WTC11 (cell line): ENCODE data around the gene PTGIS. TPM values are rescaled to one million over a fixed set of nuclear protein-coding genes. Genes with fewer than 3 reads are reported as not detected.
"Not testable (repeated sequence)": the region's sequence is repeated elsewhere in the genome, so short reads cannot be mapped to it uniquely, and the experiment has no call there.

Experiments
- ATAC-seq: fragments of 200-7000 bp; cut with Tn5 transposase; 2 replicates; pipeline ENCODE4 v1.10.0; 2021; ENCODE audit warnings: mild to moderate bottlenecking, moderate library complexity
- CTCF ChIA-PET: fragments of 300-600 bp; sonication (Branson Sonifier 250); formaldehyde crosslinking; loops from one replicate; lab custom pipeline; 2021; ENCODE audit warnings: antibody characterized with exemption; lab: Charles Lee
- POLR2A ChIA-PET: fragments of 350-600 bp; sonication (Branson Sonifier 250); formaldehyde crosslinking; loops from one replicate; lab custom pipeline; 2021; ENCODE audit warnings: antibody characterized with exemption; lab: Charles Lee
- DNase-seq: peaks from one replicate; pipeline ENCODE4 v3.0.0; 2021; ENCODE audit warnings: low spot score
- H3K27ac Mint-ChIP-seq: 2 replicates; pipeline ENCODE4 v1.8.0; 2021; ENCODE audit warnings: mixed read lengths
- H3K27me3 Mint-ChIP-seq: 2 replicates; pipeline ENCODE4 v1.8.0; 2021; ENCODE audit warnings: low read depth, mild to moderate bottlenecking, moderate library complexity, mixed read lengths
- H3K36me3 Mint-ChIP-seq: 2 replicates; pipeline ENCODE4 v1.8.0; 2021; ENCODE audit warnings: mixed read lengths
- H3K4me1 Mint-ChIP-seq: 2 replicates; pipeline ENCODE4 v1.8.0; 2022; ENCODE audit warnings: mixed read lengths
- H3K4me3 Mint-ChIP-seq: 2 replicates; pipeline ENCODE4 v1.8.0; 2021; ENCODE audit warnings: mild to moderate bottlenecking, moderate library complexity, mixed read lengths
- H3K9me3 Mint-ChIP-seq: 2 replicates; pipeline ENCODE4 v1.8.0; 2021; ENCODE audit warnings: mixed read lengths
- ELF4 ChIP-seq: sonication (generic); formaldehyde crosslinking; IDR thresholded peaks from 2 replicates; pipeline ENCODE4 v1.8.1; 2022; ENCODE audit warnings: low read depth, mild to moderate bottlenecking, moderate library complexity, missing genetic modification reagents
- EMX1 ChIP-seq: fragments of 250-450 bp; sonication (Bioruptor Pico); IDR thresholded peaks from 2 replicates; pipeline ENCODE4 v1.8.0; 2021; ENCODE audit warnings: mild to moderate bottlenecking
- FOXJ3 ChIP-seq: sonication (generic); formaldehyde crosslinking; IDR thresholded peaks from 2 replicates; pipeline ENCODE4 v1.9.0; 2021; ENCODE audit warnings: missing genetic modification reagents, mild to moderate bottlenecking, borderline replicate concordance
- FOXK1 ChIP-seq: sonication (generic); formaldehyde crosslinking; IDR thresholded peaks from 2 replicates; pipeline ENCODE4 v1.8.0; 2022; ENCODE audit warnings: mild to moderate bottlenecking, moderate library complexity, missing genetic modification reagents
- FOXP1 ChIP-seq: sonication (generic); formaldehyde crosslinking; IDR thresholded peaks from 2 replicates; pipeline ENCODE4 v1.8.0; 2022; ENCODE audit warnings: missing genetic modification reagents, mild to moderate bottlenecking, moderate library complexity, borderline replicate concordance
- GABPB1 ChIP-seq: sonication (generic); formaldehyde crosslinking; IDR thresholded peaks from 2 replicates; pipeline ENCODE4 v1.8.1; 2023; ENCODE audit warnings: mild to moderate bottlenecking, missing genetic modification reagents
- HMGA2 ChIP-seq: fragments of 250-450 bp; sonication (Bioruptor Pico); IDR thresholded peaks from 2 replicates; pipeline ENCODE4 v1.4.0; 2021; ENCODE audit warnings: mild to moderate bottlenecking, moderate library complexity
- HMGXB4 ChIP-seq: sonication (generic); formaldehyde crosslinking; IDR thresholded peaks from 2 replicates; pipeline ENCODE4 v1.8.1; 2023; ENCODE audit warnings: mild to moderate bottlenecking, moderate library complexity, missing genetic modification reagents
- MAX ChIP-seq: sonication (generic); formaldehyde crosslinking; IDR thresholded peaks from 2 replicates; pipeline ENCODE4 v1.8.0; 2022; ENCODE audit warnings: mild to moderate bottlenecking, missing genetic modification reagents
- NFE2L1 ChIP-seq: sonication (generic); formaldehyde crosslinking; IDR thresholded peaks from 2 replicates; pipeline ENCODE4 v1.8.1; 2023; ENCODE audit warnings: missing genetic modification reagents
- PRDM15 ChIP-seq: sonication (generic); formaldehyde crosslinking; IDR thresholded peaks from 2 replicates; pipeline ENCODE4 v1.8.0; 2022; ENCODE audit warnings: missing genetic modification reagents
- TEAD1 ChIP-seq: sonication (generic); formaldehyde crosslinking; IDR thresholded peaks from 2 replicates; pipeline ENCODE4 v1.8.0; 2022; ENCODE audit warnings: mild to moderate bottlenecking, missing genetic modification reagents
- TP53 ChIP-seq: sonication (generic); formaldehyde crosslinking; IDR thresholded peaks from 2 replicates; pipeline ENCODE4 v1.8.1; 2023; ENCODE audit warnings: mild to moderate bottlenecking, missing genetic modification reagents
- USF1 ChIP-seq: sonication (generic); formaldehyde crosslinking; IDR thresholded peaks from 2 replicates; pipeline ENCODE4 v1.8.0; 2022; ENCODE audit warnings: mild to moderate bottlenecking, missing genetic modification reagents
- ZMAT4 ChIP-seq: fragments of 250-450 bp; sonication (Bioruptor Pico); IDR thresholded peaks from 2 replicates; pipeline ENCODE4 v1.9.0; 2021; ENCODE audit warnings: mild to moderate bottlenecking
- ZNF121 ChIP-seq: sonication (generic); formaldehyde crosslinking; IDR thresholded peaks from 2 replicates; pipeline ENCODE4 v1.8.0; 2023; ENCODE audit warnings: missing genetic modification reagents
- ZNF281 ChIP-seq: sonication (generic); formaldehyde crosslinking; IDR thresholded peaks from 2 replicates; pipeline ENCODE4 v1.8.0; 2023; ENCODE audit warnings: mild to moderate bottlenecking, missing genetic modification reagents
- ZNF416 ChIP-seq: fragments of 250-450 bp; sonication (Bioruptor Pico); IDR thresholded peaks from 2 replicates; pipeline ENCODE4 v1.9.0; 2021; ENCODE audit warnings: mild to moderate bottlenecking, inconsistent platforms
- ZNF671 ChIP-seq: fragments of 250-450 bp; sonication (Bioruptor Pico); IDR thresholded peaks from 2 replicates; pipeline ENCODE4 v1.8.0; 2021; ENCODE audit warnings: mild to moderate bottlenecking
- total RNA-seq: library from RNA; stranded (reverse); gene quantifications from 3 replicates; pipeline ENCODE4 v1.2.3, GENCODE V29; 2021

PTGIS gene
- total RNA-seq, 1 experiment from 2014 or later = 24.3 TPM

GRCh38 chr20:49612127-49612738 is 44.3 kb upstream of the PTGIS start:
- POLR2A ChIA-PET = interaction anchor here (0.7 kb wide), 1 partner anchor 276 kb away, joined by 3 read pairs; no protein-coding TSS in a partner anchor
- no peak for ATAC-seq

DNA sequence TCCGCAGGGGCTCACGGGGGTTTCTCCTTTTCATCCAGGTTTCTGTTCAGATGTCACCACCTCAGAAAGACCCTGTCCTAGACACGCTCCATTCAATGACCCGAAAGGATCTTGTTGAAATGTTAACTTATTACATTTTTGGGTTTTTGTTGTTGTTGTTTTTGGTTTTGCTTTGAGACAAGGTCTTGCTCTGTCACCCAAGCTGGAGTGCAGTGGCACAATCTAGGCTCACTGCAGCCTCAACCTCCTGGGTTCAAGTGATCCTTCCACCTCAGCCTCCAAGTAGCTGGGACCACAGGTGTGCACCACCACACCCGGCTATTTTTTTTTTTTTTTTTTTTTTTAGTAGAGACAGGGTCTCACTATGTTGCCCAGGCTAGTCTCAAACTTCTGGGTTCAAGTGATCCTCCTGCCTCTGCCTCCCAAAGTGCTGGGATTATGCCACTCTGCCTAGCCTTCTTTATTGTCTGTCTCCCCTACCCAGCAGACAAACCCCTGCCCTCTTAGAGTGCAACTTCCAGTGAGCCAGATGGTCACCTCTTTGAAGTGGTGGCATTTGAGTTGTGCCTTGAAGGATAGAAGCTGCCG is 43.7 kb upstream of the PTGIS start:
- DNase-seq, H3K27me3 Mint-ChIP-seq, H3K36me3 Mint-ChIP-seq, H3K27ac Mint-ChIP-seq, H3K4me1 Mint-ChIP-seq, POLR2A ChIA-PET, ATAC-seq, H3K9me3 Mint-ChIP-seq: not testable (repeated sequence)
- CTCF ChIA-PET = interaction anchor here (0.9 to 2.7 kb wide), 5 partner anchors 8 to 275 kb away, joined by 3 to 15 read pairs (median 7); no protein-coding TSS in a partner anchor
- TF ChIP-seq ZNF121 = peak; percentile 5; the same call in 1 of the 2 replicates
- H3K4me3 Mint-ChIP-seq = peak overlapping the region; percentile 39; the same call in 1 of the 2 replicates

More at GRCh38 chr20:49612127-49612738, 44.3 kb upstream of the PTGIS start:
- DNase-seq = no peak
- CTCF ChIA-PET = interaction anchor here (0.9 to 2.7 kb wide), 5 partner anchors 9 to 274 kb away, joined by 3 to 15 read pairs (median 7); no protein-coding TSS in a partner anchor
- no peak overlapping the region for H3K4me3 Mint-ChIP-seq
- no peaks in the 10 kb centered on the region for H3K27me3 Mint-ChIP-seq
- peaks cover 5% of the 10 kb centered on the region; the same call in 1 of the 2 replicates for H3K4me1 Mint-ChIP-seq
- H3K9me3 Mint-ChIP-seq = no peaks in the 10 kb centered on the region
- H3K36me3 Mint-ChIP-seq = no peaks in the 10 kb centered on the region
- TF ChIP-seq ELF4 (CRISPR knock-in tag) (no peak), GABPB1 (CRISPR knock-in tag) (peak; percentile 62)
- H3K27ac Mint-ChIP-seq = no peak overlapping the region

DNA sequence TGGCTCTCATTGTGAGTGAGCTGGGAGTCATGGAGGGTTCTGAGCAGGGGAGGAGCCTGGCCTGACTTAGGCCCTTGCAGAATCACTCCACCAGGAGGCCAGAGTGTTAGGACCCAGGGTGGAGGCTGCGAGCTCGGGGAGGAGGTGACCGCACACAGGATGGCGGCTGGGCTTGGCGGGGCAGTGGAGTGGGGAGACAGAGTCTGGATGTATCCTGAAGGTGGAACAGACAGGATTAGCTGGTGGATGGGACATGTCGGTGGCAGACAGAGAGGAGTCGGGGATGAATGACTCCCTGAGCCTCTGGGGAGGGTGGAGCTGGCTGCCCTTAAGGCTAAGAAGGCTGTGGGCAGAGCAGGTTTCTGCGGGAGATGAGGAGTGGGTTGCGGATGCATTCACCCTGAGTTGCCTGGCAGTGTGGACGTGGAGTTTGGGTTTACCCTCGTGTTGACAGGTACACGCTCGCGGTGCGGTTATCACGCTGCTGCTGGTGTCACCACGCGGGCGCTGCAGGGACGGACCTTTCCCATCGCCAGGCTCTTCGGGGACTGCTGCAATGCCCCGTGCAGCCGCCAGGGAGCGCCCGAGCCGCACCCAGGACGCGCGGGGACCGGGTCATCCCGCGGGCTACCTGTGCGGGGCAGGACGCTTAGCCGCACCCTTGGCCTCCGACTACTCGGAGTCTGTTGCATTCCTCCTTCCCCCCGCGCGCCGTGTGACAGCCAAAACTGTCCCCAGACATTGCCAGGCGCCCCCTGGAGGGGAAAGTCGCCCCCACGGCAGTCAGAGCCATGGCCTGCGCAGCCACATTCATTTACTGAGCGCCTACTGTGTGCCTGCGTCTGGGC is 43.0 kb upstream of the PTGIS start:
- H3K27me3 Mint-ChIP-seq = no peaks in the 10 kb centered on the region
- peak; percentile 82 for ATAC-seq
- no peaks in the 10 kb centered on the region for H3K9me3 Mint-ChIP-seq
- ChIA-PET POLR2A (interaction anchor here (1.2 kb wide), 1 partner anchor 278 kb away, joined by 3 read pairs; no protein-coding TSS in a partner anchor), CTCF (interaction anchor here (0.6 to 11.7 kb wide), 59 partner anchors 9 to 326 kb away, joined by 3 to 540 read pairs (median 4); partner anchors contain the start of genes B4GALT5, PTGIS, RNF114 and SLC9A8)
- H3K36me3 Mint-ChIP-seq = no peaks in the 10 kb centered on the region
- H3K4me3 Mint-ChIP-seq = peak overlapping the region; percentile 74
- H3K4me1 Mint-ChIP-seq = peaks cover 5% of the 10 kb centered on the region; the same call in 1 of the 2 replicates
- H3K27ac Mint-ChIP-seq = 0 out of 2 replicates have a peak overlapping the region, but pooled peaks have one; percentile 4
- peak; percentile 95 for DNase-seq
- TF ChIP-seq FOXJ3 (CRISPR knock-in tag) (no peak), FOXP1 (CRISPR knock-in tag) (0 out of 2 replicates have a peak, but pooled peaks have one; percentile 47), PRDM15 (CRISPR knock-in tag) (no peak), TEAD1 (CRISPR knock-in tag) (0 out of 2 replicates have a peak, but pooled peaks have one; percentile 16), HMGXB4 (peak; percentile 92), ZNF416 (no peak), TP53 (CRISPR knock-in tag) (no peak), USF1 (CRISPR knock-in tag) (no peak), GABPB1 (CRISPR knock-in tag) (peak; percentile 66; the same call in 1 of the 2 replicates), ZNF671 (CRISPR knock-in tag) (no peak), MAX (CRISPR knock-in tag) (peak; percentile 79), EMX1 (CRISPR knock-in tag) (no peak), ZNF281 (no peak), NFE2L1 (CRISPR knock-in tag) (peak; percentile 77; the same call in 1 of the 2 replicates), ZMAT4 (CRISPR knock-in tag) (no peak), FOXK1 (CRISPR knock-in tag) (peak; percentile 56), HMGA2 (CRISPR knock-in tag) (no peak)
